Thyroid gland (tissue), 4 donors: ENCODE measurements around the gene CSH1.

ENCODE experiments used
- CTCF ChIP-seq, 6 experiments: fragments of 200-600 bp in 3 of 6; fragments of 450-650 bp in 3 of 6; sonication (generic) in 3 of 6; IDR thresholded peaks; one replicate each; pipeline ENCODE4 v1.5.1; 2016 to 2019; ENCODE audit warnings: antibody characterized with exemption in 6 of 6, mild to moderate bottlenecking in 2 of 6, inconsistent platforms in 1 of 6, moderate library complexity in 1 of 6
- POLR2A ChIP-seq, 2 donors: fragments of 450-650 bp; IDR thresholded peaks; one replicate each; pipeline ENCODE4 v1.6.1; 2017; ENCODE audit warnings: antibody characterized with exemption in 2 of 2, mild to moderate bottlenecking in 2 of 2, moderate library complexity in 1 of 2

- TF ChIP-seq CTCF (IDR thresholded peaks at IDR 0.05), result no peak
- TF ChIP-seq POLR2A (IDR thresholded peaks at IDR 0.05), result no peak
Observed at GRCh38 chr17:63941162-63941561, 44.8 kb upstream of the CSH1 start.
